Omental fat pad (tissue), 4 donors: ENCODE data around the gene ZNF521. TPM values are rescaled to one million over a fixed set of nuclear protein-coding genes. Genes with fewer than 3 reads are reported as not detected.

Source experiments
- ATAC-seq: fragments of 150-250 bp; one replicate; pipeline ENCODE4 v1.9.1; 2016; ENCODE audit warnings: mild to moderate bottlenecking, moderate library complexity; ENCODE audit not compliant: low FRiP score
- DNase-seq: peaks from one replicate; pipeline ENCODE4 v3.0.0-alpha.2; 2019; ENCODE audit warnings: low spot score
- total RNA-seq, 4 donors: library from RNA; depleted of rRNA; stranded (reverse); fragments of >200 nt; gene quantifications; one replicate each; pipeline ENCODE4 v1.1.0, GENCODE V29; 2016
- TF ChIP-seq, protein P1 (sequence below), 3 donors: fragments of 450-650 bp; IDR thresholded peaks; one replicate each; pipeline ENCODE4 v1.5.1; 2016 to 2017; ENCODE audit warnings: antibody characterized with exemption in 3 of 3, mild to moderate bottlenecking in 3 of 3, moderate library complexity in 2 of 3

The ZNF521 gene
- total RNA-seq, 4 donors from 2014 or later = 15.0 to 79.9 (median 28.1) TPM

DNA sequence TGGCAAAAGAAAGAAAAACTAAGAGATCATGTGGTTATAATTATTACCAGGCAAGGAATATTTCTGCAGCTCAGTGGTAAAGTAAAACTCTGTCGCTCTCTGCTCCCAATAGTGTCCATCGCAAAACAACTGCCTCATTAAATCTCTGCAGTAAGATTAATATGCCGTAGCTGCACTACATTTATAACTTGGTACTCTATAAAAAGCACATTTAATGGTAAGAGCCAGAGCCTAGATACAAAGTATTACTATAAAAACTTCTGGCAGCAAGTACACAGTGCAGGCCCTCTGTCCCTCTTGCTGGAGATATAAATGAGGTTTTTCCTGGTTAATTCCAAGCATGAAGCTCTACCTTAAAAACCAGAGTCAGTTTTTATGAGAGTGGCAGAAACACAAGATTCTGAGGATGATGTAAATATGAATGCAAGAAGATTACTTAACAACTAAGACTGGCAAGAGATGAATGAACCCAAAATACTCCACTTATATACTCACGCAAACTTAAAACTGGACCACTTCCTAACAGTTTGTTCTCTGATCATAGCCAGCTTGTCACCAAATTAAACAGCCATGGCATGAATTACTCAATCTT lies 25.5 kb downstream of the ZNF521 start:
- DNase-seq (no peak), ATAC-seq (peak; percentile 26)
- TF ChIP-seq, protein P1, sequence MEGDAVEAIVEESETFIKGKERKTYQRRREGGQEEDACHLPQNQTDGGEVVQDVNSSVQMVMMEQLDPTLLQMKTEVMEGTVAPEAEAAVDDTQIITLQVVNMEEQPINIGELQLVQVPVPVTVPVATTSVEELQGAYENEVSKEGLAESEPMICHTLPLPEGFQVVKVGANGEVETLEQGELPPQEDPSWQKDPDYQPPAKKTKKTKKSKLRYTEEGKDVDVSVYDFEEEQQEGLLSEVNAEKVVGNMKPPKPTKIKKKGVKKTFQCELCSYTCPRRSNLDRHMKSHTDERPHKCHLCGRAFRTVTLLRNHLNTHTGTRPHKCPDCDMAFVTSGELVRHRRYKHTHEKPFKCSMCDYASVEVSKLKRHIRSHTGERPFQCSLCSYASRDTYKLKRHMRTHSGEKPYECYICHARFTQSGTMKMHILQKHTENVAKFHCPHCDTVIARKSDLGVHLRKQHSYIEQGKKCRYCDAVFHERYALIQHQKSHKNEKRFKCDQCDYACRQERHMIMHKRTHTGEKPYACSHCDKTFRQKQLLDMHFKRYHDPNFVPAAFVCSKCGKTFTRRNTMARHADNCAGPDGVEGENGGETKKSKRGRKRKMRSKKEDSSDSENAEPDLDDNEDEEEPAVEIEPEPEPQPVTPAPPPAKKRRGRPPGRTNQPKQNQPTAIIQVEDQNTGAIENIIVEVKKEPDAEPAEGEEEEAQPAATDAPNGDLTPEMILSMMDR (IDR thresholded peaks at IDR 0.05) = no peak

DNA sequence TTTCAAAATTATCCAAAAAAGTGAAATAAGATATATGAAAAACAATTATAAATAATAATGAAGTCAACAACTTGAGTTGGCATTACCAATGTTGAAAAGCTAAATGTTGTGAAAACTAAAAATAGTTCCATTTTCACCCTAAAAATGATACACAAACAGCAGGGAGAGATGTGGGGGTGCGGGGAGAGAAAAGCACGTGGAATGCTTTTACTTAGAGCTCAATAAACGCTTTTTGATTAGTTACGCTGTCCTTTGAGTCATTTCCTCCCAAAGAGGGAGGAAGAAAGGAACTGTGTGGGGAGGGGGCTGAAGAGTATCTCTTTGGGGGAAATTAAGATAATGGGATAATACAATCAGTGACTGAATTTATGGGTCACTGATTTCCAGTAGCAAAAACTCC lies 29.2 kb downstream of the ZNF521 start:
- no peak for ATAC-seq
- TF ChIP-seq, protein P1 (IDR thresholded peaks at IDR 0.05) = no peak
- DNase-seq = no peak

DNA sequence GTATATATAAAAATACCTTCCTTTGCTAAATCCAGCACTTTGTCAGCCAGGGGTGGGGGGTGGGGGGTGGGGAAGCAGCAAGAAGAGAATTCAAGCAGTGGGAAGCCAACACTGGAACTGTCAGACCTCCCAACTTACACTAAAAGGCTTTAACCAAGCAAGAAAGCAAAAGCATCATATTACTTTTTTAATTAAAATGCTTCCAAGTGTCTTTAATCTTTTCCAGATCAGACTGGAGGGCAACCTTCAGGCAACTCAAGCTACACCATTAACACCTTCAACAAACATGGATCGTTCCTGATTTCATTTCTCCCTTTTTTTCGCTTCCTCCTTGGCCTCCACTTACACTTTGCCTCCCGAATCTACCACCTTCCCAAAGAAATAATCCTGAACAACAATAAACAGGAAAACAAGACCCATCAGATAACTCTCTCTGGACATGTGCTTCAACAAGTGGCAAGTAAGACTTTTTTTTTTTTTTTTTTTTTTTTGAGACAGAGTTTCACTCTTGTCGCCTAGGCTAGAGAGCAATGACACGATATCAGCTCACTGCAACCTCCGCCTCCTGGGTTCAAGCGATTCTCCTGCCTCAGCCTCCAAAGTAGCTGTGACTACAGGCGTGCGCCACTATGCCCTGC lies 35.5 kb downstream of the ZNF521 start:
- TF ChIP-seq, protein P1 (IDR thresholded peaks at IDR 0.05) = no peak
- DNase-seq (no peak), ATAC-seq (no peak)

DNA sequence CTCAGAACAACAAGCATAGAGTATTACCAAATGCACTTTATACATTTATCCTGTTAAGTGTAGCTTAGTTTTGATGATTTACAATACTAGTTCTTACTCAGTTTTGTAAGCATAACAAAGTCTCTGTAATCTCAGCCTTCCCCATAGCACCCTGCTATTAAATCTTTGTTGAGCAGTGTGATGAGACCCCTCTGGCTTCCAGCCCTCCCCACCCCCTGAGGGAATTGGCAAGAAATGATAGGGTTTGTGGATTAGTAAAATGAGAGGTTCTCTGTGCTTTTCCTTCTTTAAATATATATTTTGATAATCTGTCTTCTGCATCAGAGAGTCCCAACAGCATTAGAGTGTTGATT lies 37.2 kb downstream of the ZNF521 start:
- no peak for DNase-seq
- TF ChIP-seq, protein P1 (IDR thresholded peaks at IDR 0.05) = no peak
- no peak for ATAC-seq

- ATAC-seq = no peak
- no peak for DNase-seq
- TF ChIP-seq, protein P1 (IDR thresholded peaks at IDR 0.05) = no peak
These were observed 37.7 kb downstream of the ZNF521 start for GRCh38 chr18:25314151-25314837.

DNA sequence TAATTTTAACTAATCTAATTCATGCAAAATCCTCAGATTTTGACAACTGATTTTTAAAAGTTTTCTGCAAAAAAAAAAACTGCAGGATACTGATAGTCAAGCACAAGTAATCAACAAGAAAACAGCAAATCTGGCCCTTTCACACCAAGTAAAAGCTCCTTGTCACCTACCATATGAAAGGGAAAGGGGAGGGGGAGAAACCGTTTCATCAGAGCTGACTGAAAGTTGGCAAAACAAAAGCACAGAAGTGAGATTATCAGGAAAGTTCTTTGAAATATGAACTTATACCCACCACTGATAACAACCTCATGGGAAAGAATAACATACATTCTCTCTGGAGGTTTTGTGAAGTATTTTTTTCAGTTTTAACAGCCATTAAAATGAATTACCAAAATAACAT lies 38.7 kb downstream of the ZNF521 start:
- no peak for DNase-seq

More for the DNA sequence above, 38.7 kb downstream of the ZNF521 start:
- no peak for ATAC-seq
- TF ChIP-seq, protein P1 (IDR thresholded peaks at IDR 0.05) = no peak
